ENCODE data around the gene CISH.

Gene CISH

DNA sequence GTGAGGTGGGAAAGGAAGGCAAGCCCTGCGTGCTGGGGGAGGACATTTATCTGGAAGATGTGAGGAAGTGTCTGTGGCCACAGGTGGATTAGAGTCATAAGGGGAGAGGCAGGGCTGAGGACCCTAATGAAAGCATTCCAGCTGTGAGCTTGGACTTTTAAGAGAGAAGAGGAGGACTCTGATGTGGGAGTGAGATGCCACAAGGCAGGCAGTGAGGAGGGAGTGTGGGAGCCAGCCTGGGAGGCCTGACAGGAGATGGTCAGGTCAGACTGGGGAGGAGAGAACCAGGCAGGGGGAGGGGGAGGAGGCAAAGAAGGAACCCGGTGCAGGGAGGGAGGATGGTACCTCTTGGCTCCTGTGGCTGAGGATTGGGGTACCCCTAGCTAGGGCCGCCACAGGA lies 26.4 kb upstream of the CISH start:
- Histone ChIP-seq H2BK12ac (ENCODE audit: low read length) (no peak overlapping the region), H3K4me2 (ENCODE audit: low read length) (no peak overlapping the region), H3K36me3 (ENCODE audit: control insufficient read depth in 1 of 2, insufficient read depth in 2 of 2, low read length in 2 of 2) (no peaks in the 10 kb centered on the region), H2AFZ (ENCODE audit: insufficient read depth, low read length, poor library complexity) (no peak overlapping the region), H2BK5ac (ENCODE audit: low read depth, low read length, poor library complexity) (no peak overlapping the region), H3K9me3 (ENCODE audit: insufficient read depth, low read depth, low read length) (no peaks in the 10 kb centered on the region), H3K79me2 (ENCODE audit: control insufficient read depth, insufficient read depth, low read length, poor library complexity) (no peaks in the 10 kb centered on the region), H3K27ac (ENCODE audit: low read depth, low read length) (no peak overlapping the region), H2AK5ac (ENCODE audit: low read length) (no peak overlapping the region), H4K91ac (ENCODE audit: low read depth, low read length) (no peak overlapping the region), H3K18ac (ENCODE audit: low read length) (no peak overlapping the region), H3K14ac (ENCODE audit: low read length) (no peak overlapping the region), H3K4ac (ENCODE audit: low read depth, low read length) (no peak overlapping the region), H3K23ac (ENCODE audit: low read length) (no peak overlapping the region), H3K79me1 (ENCODE audit: low read length) (no peaks in the 10 kb centered on the region), H3K27me3 (ENCODE audit: insufficient read depth, low read length) (no peaks in the 10 kb centered on the region), H4K8ac (ENCODE audit: low read depth, low read length) (no peak overlapping the region), H4K12ac (ENCODE audit: low read depth, low read length) (no peak overlapping the region), H3K4me1 (ENCODE audit: control insufficient read depth in 1 of 2, insufficient read depth in 2 of 2, low read length in 2 of 2) (no peaks in the 10 kb centered on the region), H3K4me3 (ENCODE audit: low read depth, low read length) (no peak overlapping the region), H3K9ac (ENCODE audit: low read length) (no peak overlapping the region), H2BK120ac (ENCODE audit: insufficient read depth, low read length, poor library complexity) (no peak overlapping the region)
- no peak for DNase-seq
- WGBS (ENCODE audit: extremely low coverage, insufficient coverage, insufficient read length), result no CpG with 5 or more reads among the region's 3 CpGs

GRCh38 chr3:50637011-50637410 lies 25.4 kb upstream of the CISH start:
- Histone ChIP-seq H3K4me3 (ENCODE audit: low read depth, low read length) (no peak overlapping the region), H3K4me2 (ENCODE audit: low read length) (no peak overlapping the region), H2BK5ac (ENCODE audit: low read depth, low read length, poor library complexity) (no peak overlapping the region), H3K18ac (ENCODE audit: low read length) (no peak overlapping the region), H3K27me3 (ENCODE audit: insufficient read depth, low read length) (no peaks in the 10 kb centered on the region), H3K4me1 (ENCODE audit: control insufficient read depth in 1 of 2, insufficient read depth in 2 of 2, low read length in 2 of 2) (peaks cover 0 to 2% of the 10 kb centered on the region in 2 experiments), H3K9me3 (ENCODE audit: insufficient read depth, low read depth, low read length) (no peaks in the 10 kb centered on the region), H4K91ac (ENCODE audit: low read depth, low read length) (no peak overlapping the region), H2BK120ac (ENCODE audit: insufficient read depth, low read length, poor library complexity) (no peak overlapping the region), H4K12ac (ENCODE audit: low read depth, low read length) (no peak overlapping the region), H3K14ac (ENCODE audit: low read length) (no peak overlapping the region), H4K8ac (ENCODE audit: low read depth, low read length) (no peak overlapping the region), H2BK12ac (ENCODE audit: low read length) (no peak overlapping the region), H3K36me3 (ENCODE audit: control insufficient read depth in 1 of 2, insufficient read depth in 2 of 2, low read length in 2 of 2) (no peaks in the 10 kb centered on the region), H3K9ac (ENCODE audit: low read length) (no peak overlapping the region), H2AFZ (ENCODE audit: insufficient read depth, low read length, poor library complexity) (no peak overlapping the region), H3K23ac (ENCODE audit: low read length) (no peak overlapping the region), H3K79me2 (ENCODE audit: control insufficient read depth, insufficient read depth, low read length, poor library complexity) (no peaks in the 10 kb centered on the region), H2AK5ac (ENCODE audit: low read length) (no peak overlapping the region), H3K27ac (ENCODE audit: low read depth, low read length) (no peak overlapping the region), H3K79me1 (ENCODE audit: low read length) (no peaks in the 10 kb centered on the region), H3K4ac (ENCODE audit: low read depth, low read length) (no peak overlapping the region)
- no peak for DNase-seq
- no CpG with 5 or more reads among the region's 4 CpGs for WGBS (ENCODE audit: extremely low coverage, insufficient coverage, insufficient read length)

DNA sequence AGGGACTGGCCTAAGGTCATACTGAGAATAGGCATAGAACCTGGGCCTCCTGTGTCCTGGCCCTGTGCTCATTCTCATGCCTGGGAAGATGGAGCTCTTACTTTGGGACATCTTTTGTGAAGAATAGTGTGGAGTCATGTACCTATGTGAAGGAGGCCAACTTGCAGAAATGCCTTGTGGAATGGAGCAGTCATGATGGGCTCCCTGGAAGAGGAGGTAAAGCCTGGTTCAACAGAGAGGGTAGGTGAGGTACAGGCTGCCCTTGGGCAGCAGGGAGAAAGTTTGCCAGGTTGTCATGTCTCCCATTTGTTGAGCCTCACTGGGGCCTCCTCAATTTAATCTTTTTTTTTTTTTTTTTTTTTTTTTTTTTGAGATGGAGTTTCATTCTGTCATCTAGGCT lies 23.5 kb upstream of the CISH start:
- no peaks in the 10 kb centered on the region for H3K9me3 ChIP-seq (ENCODE audit: insufficient read depth, low read depth, low read length)
- H3K14ac ChIP-seq (ENCODE audit: low read length), result no peak overlapping the region
- H3K36me3 ChIP-seq (ENCODE audit: control insufficient read depth in 1 of 2, insufficient read depth in 2 of 2, low read length in 2 of 2), result no peaks in the 10 kb centered on the region
- H4K12ac ChIP-seq (ENCODE audit: low read depth, low read length), result no peak overlapping the region
- H3K79me2 ChIP-seq (ENCODE audit: control insufficient read depth, insufficient read depth, low read length, poor library complexity), result no peaks in the 10 kb centered on the region
- H2AFZ ChIP-seq (ENCODE audit: insufficient read depth, low read length, poor library complexity), result no peak overlapping the region
- H2AK5ac ChIP-seq (ENCODE audit: low read length), result no peak overlapping the region
- no peak overlapping the region for H2BK12ac ChIP-seq (ENCODE audit: low read length)
- no peak overlapping the region for H3K23ac ChIP-seq (ENCODE audit: low read length)
- H3K4me3 ChIP-seq (ENCODE audit: low read depth, low read length), result no peak overlapping the region
- H3K4ac ChIP-seq (ENCODE audit: low read depth, low read length), result no peak overlapping the region
- no peak overlapping the region for H4K91ac ChIP-seq (ENCODE audit: low read depth, low read length)
- no peaks in the 10 kb centered on the region for H3K27me3 ChIP-seq (ENCODE audit: insufficient read depth, low read length)
- H3K4me1 ChIP-seq (ENCODE audit: control insufficient read depth in 1 of 2, insufficient read depth in 2 of 2, low read length in 2 of 2), result peaks cover 0 to 2% of the 10 kb centered on the region in 2 experiments
- no peaks in the 10 kb centered on the region for H3K79me1 ChIP-seq (ENCODE audit: low read length)
- no peak overlapping the region for H4K8ac ChIP-seq (ENCODE audit: low read depth, low read length)
- DNase-seq, result no peak
- H3K18ac ChIP-seq (ENCODE audit: low read length), result no peak overlapping the region
- H2BK5ac ChIP-seq (ENCODE audit: low read depth, low read length, poor library complexity), result no peak overlapping the region
- no peak overlapping the region for H3K27ac ChIP-seq (ENCODE audit: low read depth, low read length)
- H2BK120ac ChIP-seq (ENCODE audit: insufficient read depth, low read length, poor library complexity), result no peak overlapping the region
- H3K9ac ChIP-seq (ENCODE audit: low read length), result no peak overlapping the region
- H3K4me2 ChIP-seq (ENCODE audit: low read length), result no peak overlapping the region

GRCh38 chr3:50633230-50633790 lies 21.7 kb upstream of the CISH start:
- no peak overlapping the region for H3K9ac ChIP-seq (ENCODE audit: low read length)
- peaks cover 0 to 2% of the 10 kb centered on the region in 2 experiments for H3K4me1 ChIP-seq (ENCODE audit: control insufficient read depth in 1 of 2, insufficient read depth in 2 of 2, low read length in 2 of 2)
- no peaks in the 10 kb centered on the region for H3K79me2 ChIP-seq (ENCODE audit: control insufficient read depth, insufficient read depth, low read length, poor library complexity)
- H2BK5ac ChIP-seq (ENCODE audit: low read depth, low read length, poor library complexity), result no peak overlapping the region
- H3K18ac ChIP-seq (ENCODE audit: low read length), result no peak overlapping the region
- H2AK5ac ChIP-seq (ENCODE audit: low read length), result no peak overlapping the region
- H2BK120ac ChIP-seq (ENCODE audit: insufficient read depth, low read length, poor library complexity), result no peak overlapping the region
- no peak overlapping the region for H2BK12ac ChIP-seq (ENCODE audit: low read length)
- H3K27me3 ChIP-seq (ENCODE audit: insufficient read depth, low read length), result no peaks in the 10 kb centered on the region
- H3K14ac ChIP-seq (ENCODE audit: low read length), result no peak overlapping the region
- no CpG with 5 or more reads among the region's 5 CpGs for WGBS (ENCODE audit: extremely low coverage, insufficient coverage, insufficient read length)
- H4K91ac ChIP-seq (ENCODE audit: low read depth, low read length), result no peak overlapping the region
- H3K27ac ChIP-seq (ENCODE audit: low read depth, low read length), result no peak overlapping the region
- H3K4me3 ChIP-seq (ENCODE audit: low read depth, low read length), result no peak overlapping the region
- H3K4ac ChIP-seq (ENCODE audit: low read depth, low read length), result no peak overlapping the region
- no peak overlapping the region for H4K8ac ChIP-seq (ENCODE audit: low read depth, low read length)
- no peaks in the 10 kb centered on the region for H3K36me3 ChIP-seq (ENCODE audit: control insufficient read depth in 1 of 2, insufficient read depth in 2 of 2, low read length in 2 of 2)
- H4K12ac ChIP-seq (ENCODE audit: low read depth, low read length), result no peak overlapping the region
- H3K23ac ChIP-seq (ENCODE audit: low read length), result no peak overlapping the region
- no peaks in the 10 kb centered on the region for H3K79me1 ChIP-seq (ENCODE audit: low read length)
- H2AFZ ChIP-seq (ENCODE audit: insufficient read depth, low read length, poor library complexity), result no peak overlapping the region
- H3K9me3 ChIP-seq (ENCODE audit: insufficient read depth, low read depth, low read length), result no peaks in the 10 kb centered on the region
- H3K4me2 ChIP-seq (ENCODE audit: low read length), result no peak overlapping the region
- no peak for DNase-seq

Data from trophoblast cell (in vitro differentiated cells and primary cell).